ENCODE data around the gene DUS1L. TPM values are rescaled to one million over a fixed set of nuclear protein-coding genes. Genes with fewer than 3 reads are reported as not detected.
A peak's percentile ranks its signal among the peaks of the same experiment; 100 is the strongest.

Gene DUS1L
- total RNA-seq, 1 donor = 56.1 TPM

- peak; percentile 99 for DNase-seq (ENCODE audit: low read depth)
- no peak for TF ChIP-seq CTCF (IDR thresholded peaks at IDR 0.05; ENCODE audit: insufficient read depth, low read depth, low read length)
- H3K4me3 ChIP-seq (ENCODE audit: low read depth, low read length) = peak within 1 kb of the TSS; percentile 83
Measured at GRCh38 chr17:82022981-82023446, 42.6 kb downstream of the DUS1L start, which contains the start of gene LRRC45. Gene LRRC45, plus strand, starts transcription at chr17:82023305. Its CDS starts 339 bp downstream, at chr17:82023644.

- no peak for DNase-seq (ENCODE audit: low read depth)
Measured at GRCh38 chr17:82022310-82022980, 43.2 kb downstream of the DUS1L start, which contains the start of gene CENPX. Gene CENPX, minus strand, starts transcription at chr17:82022878. Its CDS starts 17 bp downstream, at chr17:82022861.

GRCh38 chr17:82021900-82022309, 43.7 kb downstream of the DUS1L start:
- peak overlapping the region; percentile 83 for H3K4me3 ChIP-seq (ENCODE audit: low read depth, low read length)
- DNase-seq (ENCODE audit: low read depth) = no peak
- no peak for TF ChIP-seq CTCF (IDR thresholded peaks at IDR 0.05; ENCODE audit: insufficient read depth, low read depth, low read length)

More at GRCh38 chr17:82022310-82022980, 43.2 kb downstream of the DUS1L start, which contains the start of gene CENPX:
- no peak for TF ChIP-seq CTCF (IDR thresholded peaks at IDR 0.05; ENCODE audit: insufficient read depth, low read depth, low read length)
- peak within 1 kb of the TSS; percentile 83 for H3K4me3 ChIP-seq (ENCODE audit: low read depth, low read length)

- DNase-seq (ENCODE audit: low read depth) = peak; percentile 78
- H3K4me3 ChIP-seq (ENCODE audit: low read depth, low read length) = peak overlapping the region; percentile 83
- peak; percentile 81 for TF ChIP-seq CTCF (IDR thresholded peaks at IDR 0.05; ENCODE audit: insufficient read depth, low read depth, low read length)
Measured at GRCh38 chr17:82021107-82021899, 44.3 kb downstream of the DUS1L start.

- H3K4me3 ChIP-seq (ENCODE audit: low read depth, low read length) = no peak overlapping the region
- no peak for TF ChIP-seq CTCF (IDR thresholded peaks at IDR 0.05; ENCODE audit: insufficient read depth, low read depth, low read length)
- no peak for DNase-seq (ENCODE audit: low read depth)
Measured at GRCh38 chr17:82020572-82021106, 45.0 kb downstream of the DUS1L start.

- DNase-seq (ENCODE audit: low read depth) = peak; percentile 41
- TF ChIP-seq CTCF (IDR thresholded peaks at IDR 0.05; ENCODE audit: insufficient read depth, low read depth, low read length) = peak; percentile 73
- H3K4me3 ChIP-seq (ENCODE audit: low read depth, low read length) = no peak overlapping the region
Measured at GRCh38 chr17:82019690-82020571, 45.7 kb downstream of the DUS1L start.
